ENCODE data around the gene NTNG1. TPM values are rescaled to one million over a fixed set of nuclear protein-coding genes. Genes with fewer than 3 reads are reported as not detected.

NTNG1 gene
- total and polyA plus RNA-seq, 2 of the 13 experiments (the other 11 are each of a cell fraction or from before 2014, with no cell fraction given) = not detected

- H3K4me1 ChIP-seq (ENCODE audit: insufficient read depth, low read length) = peaks cover 53% of the 10 kb centered on the region
- FAIRE-seq = no peak
- peak; percentile 94 for ATAC-seq
- TF ChIP-seq, protein P1, sequence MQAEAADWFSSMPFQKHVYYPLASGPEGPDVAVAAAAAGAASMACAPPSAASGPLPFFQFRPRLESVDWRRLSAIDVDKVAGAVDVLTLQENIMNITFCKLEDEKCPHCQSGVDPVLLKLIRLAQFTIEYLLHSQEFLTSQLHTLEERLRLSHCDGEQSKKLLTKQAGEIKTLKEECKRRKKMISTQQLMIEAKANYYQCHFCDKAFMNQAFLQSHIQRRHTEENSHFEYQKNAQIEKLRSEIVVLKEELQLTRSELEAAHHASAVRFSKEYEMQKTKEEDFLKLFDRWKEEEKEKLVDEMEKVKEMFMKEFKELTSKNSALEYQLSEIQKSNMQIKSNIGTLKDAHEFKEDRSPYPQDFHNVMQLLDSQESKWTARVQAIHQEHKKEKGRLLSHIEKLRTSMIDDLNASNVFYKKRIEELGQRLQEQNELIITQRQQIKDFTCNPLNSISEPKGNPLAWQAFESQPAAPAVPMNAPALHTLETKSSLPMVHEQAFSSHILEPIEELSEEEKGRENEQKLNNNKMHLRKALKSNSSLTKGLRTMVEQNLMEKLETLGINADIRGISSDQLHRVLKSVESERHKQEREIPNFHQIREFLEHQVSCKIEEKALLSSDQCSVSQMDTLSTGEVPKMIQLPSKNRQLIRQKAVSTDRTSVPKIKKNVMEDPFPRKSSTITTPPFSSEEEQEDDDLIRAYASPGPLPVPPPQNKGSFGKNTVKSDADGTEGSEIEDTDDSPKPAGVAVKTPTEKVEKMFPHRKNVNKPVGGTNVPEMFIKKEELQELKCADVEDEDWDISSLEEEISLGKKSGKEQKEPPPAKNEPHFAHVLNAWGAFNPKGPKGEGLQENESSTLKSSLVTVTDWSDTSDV (CRISPR knock-in tag; IDR thresholded peaks at IDR 0.05) = no peak
- TF ChIP-seq STAG1 (CRISPR knock-in tag; IDR thresholded peaks at IDR 0.05) (no peak; the same call in 1 of the 2 replicates), ZNF558 (CRISPR knock-in tag; IDR thresholded peaks at IDR 0.05; ENCODE audit: borderline replicate concordance) (no peak), ZC3H4 (CRISPR knock-in tag; IDR thresholded peaks at IDR 0.05; ENCODE audit: borderline replicate concordance) (no peak), TBX2 (CRISPR knock-in tag; IDR thresholded peaks at IDR 0.05; ENCODE audit: borderline replicate concordance) (peak; percentile 72), TEAD3 (CRISPR knock-in tag; optimal IDR thresholded peaks at IDR 0.05; ENCODE audit: borderline replicate concordance) (no peak), KAT7 (CRISPR knock-in tag; IDR thresholded peaks at IDR 0.05; ENCODE audit: borderline replicate concordance) (no peak), ZNF816 (CRISPR knock-in tag; IDR thresholded peaks at IDR 0.05; ENCODE audit: borderline replicate concordance) (no peak), NFYC (CRISPR knock-in tag; IDR thresholded peaks at IDR 0.05) (no peak), TBX3 (IDR thresholded peaks at IDR 0.05; ENCODE audit: borderline replicate concordance) (peak; percentile 33; the same call in 1 of the 2 replicates), CCDC6 (CRISPR knock-in tag; IDR thresholded peaks at IDR 0.05) (no peak), ZKSCAN1 (IDR thresholded peaks at IDR 0.05; ENCODE audit: low read length) (0 out of 2 replicates have a peak, but pooled peaks have one; percentile 28), EZH2 (conservative IDR thresholded peaks at IDR 0.05; ENCODE audit: low read depth, low read length) (no peak), REXO4 (CRISPR knock-in tag; IDR thresholded peaks at IDR 0.05; ENCODE audit: borderline replicate concordance) (no peak), ZNF747 (CRISPR knock-in tag; IDR thresholded peaks at IDR 0.05; ENCODE audit: borderline replicate concordance) (no peak), PHF21A (CRISPR knock-in tag; IDR thresholded peaks at IDR 0.05) (no peak), ZBTB37 (CRISPR knock-in tag; IDR thresholded peaks at IDR 0.05) (no peak), HNRNPH1 (optimal IDR thresholded peaks at IDR 0.05; ENCODE audit: low read depth, low read length) (no peak)
- TF ChIP-seq, protein P2, sequence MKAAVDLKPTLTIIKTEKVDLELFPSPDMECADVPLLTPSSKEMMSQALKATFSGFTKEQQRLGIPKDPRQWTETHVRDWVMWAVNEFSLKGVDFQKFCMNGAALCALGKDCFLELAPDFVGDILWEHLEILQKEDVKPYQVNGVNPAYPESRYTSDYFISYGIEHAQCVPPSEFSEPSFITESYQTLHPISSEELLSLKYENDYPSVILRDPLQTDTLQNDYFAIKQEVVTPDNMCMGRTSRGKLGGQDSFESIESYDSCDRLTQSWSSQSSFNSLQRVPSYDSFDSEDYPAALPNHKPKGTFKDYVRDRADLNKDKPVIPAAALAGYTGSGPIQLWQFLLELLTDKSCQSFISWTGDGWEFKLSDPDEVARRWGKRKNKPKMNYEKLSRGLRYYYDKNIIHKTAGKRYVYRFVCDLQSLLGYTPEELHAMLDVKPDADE (CRISPR knock-in tag; IDR thresholded peaks at IDR 0.05) = no peak
- TF ChIP-seq, protein P3, sequence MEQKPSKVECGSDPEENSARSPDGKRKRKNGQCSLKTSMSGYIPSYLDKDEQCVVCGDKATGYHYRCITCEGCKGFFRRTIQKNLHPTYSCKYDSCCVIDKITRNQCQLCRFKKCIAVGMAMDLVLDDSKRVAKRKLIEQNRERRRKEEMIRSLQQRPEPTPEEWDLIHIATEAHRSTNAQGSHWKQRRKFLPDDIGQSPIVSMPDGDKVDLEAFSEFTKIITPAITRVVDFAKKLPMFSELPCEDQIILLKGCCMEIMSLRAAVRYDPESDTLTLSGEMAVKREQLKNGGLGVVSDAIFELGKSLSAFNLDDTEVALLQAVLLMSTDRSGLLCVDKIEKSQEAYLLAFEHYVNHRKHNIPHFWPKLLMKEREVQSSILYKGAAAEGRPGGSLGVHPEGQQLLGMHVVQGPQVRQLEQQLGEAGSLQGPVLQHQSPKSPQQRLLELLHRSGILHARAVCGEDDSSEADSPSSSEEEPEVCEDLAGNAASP (CRISPR knock-in tag; IDR thresholded peaks at IDR 0.05; ENCODE audit: borderline replicate concordance) = peak; percentile 57; the same call in 1 of the 2 replicates
Measured at GRCh38 chr1:107532318-107532717, 391.5 kb downstream of the NTNG1 start.

More at GRCh38 chr1:107532318-107532717, 391.5 kb downstream of the NTNG1 start:
- ChIA-PET POLR2A (no interaction called here), CTCF (ENCODE audit: low intra/inter-chr PET ratio, low total read pairs) (interaction anchor here (0.8 kb wide), 1 partner anchor 218 kb away, joined by 3 read pairs; no protein-coding TSS in a partner anchor)
- Histone ChIP-seq H4K20me1 (ENCODE audit: insufficient read depth, low read length) (no peaks in the 10 kb centered on the region), H3K27ac (ENCODE audit: extremely low read length, insufficient read depth, low read length) (peak overlapping the region; percentile 4), H3K79me2 (ENCODE audit: insufficient read depth, low read length) (no peaks in the 10 kb centered on the region), H3K9ac (ENCODE audit: insufficient read depth, low read depth, low read length) (no peak overlapping the region; the same call in 1 of the 2 replicates), H3K36me3 (replicated peaks in 1 of 2; ENCODE audit: control insufficient read depth in 1 of 2, insufficient read depth in 2 of 2, low read length in 2 of 2) (no peaks in the 10 kb centered on the region), H3K4me3 (replicated peaks in 1 of 3; ENCODE audit: insufficient read depth in 1 of 3, low read depth in 2 of 3, low read length in 3 of 3) (no peak overlapping the region), H3K27me3 (ENCODE audit: control insufficient read depth in 1 of 2, insufficient read depth in 2 of 2, low read length in 2 of 2) (no peaks in the 10 kb centered on the region), H3K9me3 (ENCODE audit: low read length) (no peaks in the 10 kb centered on the region), H2AFZ (ENCODE audit: low read length) (no peak overlapping the region), H3K4me2 (ENCODE audit: low read depth, low read length) (peak overlapping the region; percentile 23; the same call in 1 of the 2 replicates)
- intact Hi-C loops (cut with micrococcal nuclease; ENCODE audit: unreplicated experiment) = no loop called here
- in situ Hi-C loops (cut with HindIII; ENCODE audit: extremely low pct_ligation_motif_present, low pct_unique_long_range_greater_than_20kb) = loop anchor here (5.0 to 10.0 kb wide), 2 partner anchors 212 to 255 kb away; no protein-coding TSS in a partner anchor
- DNase-seq (ENCODE audit: low spot score) = peak; percentile 74
- BruUV-seq (replicated peaks) = no TSS peak
- 0% methylated on average over 2 of the region's 5 CpGs for WGBS (ENCODE audit: low lambda C conversion rate)
